GM12865 (cell line): ENCODE measurements around the gene MTMR4.
A peak's percentile ranks its signal among the peaks of the same experiment; 100 is the strongest.

Experiments
- DNase-seq: peaks from one replicate; pipeline ENCODE4 v3.0.0; 2010; ENCODE audit warnings: low read depth
- H3K4me3 ChIP-seq: 2 replicates; pipeline ENCODE4 v1.5.1; 2011; ENCODE audit warnings: mild to moderate bottlenecking, low read depth, low read length, control low read depth
- CTCF ChIP-seq: IDR thresholded peaks from 2 replicates; pipeline ENCODE4 v1.5.1; 2011; ENCODE audit warnings: low read length, control low read depth, low read depth, inconsistent platforms; ENCODE audit not compliant: insufficient read depth; ENCODE audit errors: missing control alignments

Gene MTMR4

GRCh38 chr17:58527306-58527705 lies 12.9 kb upstream of the MTMR4 start:
- DNase-seq: peak; percentile 20
- TF ChIP-seq CTCF: peak; percentile 28

GRCh38 chr17:58525239-58525638 lies 10.8 kb upstream of the MTMR4 start:
- no peak for TF ChIP-seq CTCF
- H3K4me3 ChIP-seq: no peak overlapping the region
- no peak for DNase-seq

More at GRCh38 chr17:58527306-58527705, 12.9 kb upstream of the MTMR4 start:
- H3K4me3 ChIP-seq: no peak overlapping the region

GRCh38 chr17:58521680-58522079 lies 7.2 kb upstream of the MTMR4 start:
- DNase-seq: no peak
- no peak overlapping the region for H3K4me3 ChIP-seq
- no peak for TF ChIP-seq CTCF

- peak; percentile 53 for TF ChIP-seq CTCF
- no peak overlapping the region for H3K4me3 ChIP-seq
- peak; percentile 67 for DNase-seq
Observed at GRCh38 chr17:58520843-58521430, 6.5 kb upstream of the MTMR4 start.

- H3K4me3 ChIP-seq: peak overlapping the region; percentile 94
- no peak for TF ChIP-seq CTCF
- peak; percentile 100 for DNase-seq
Observed at GRCh38 chr17:58517928-58518609, 3.6 kb upstream of the MTMR4 start.

GRCh38 chr17:58517378-58517927 lies 3.0 kb upstream of the MTMR4 start:
- no peak for DNase-seq
- no peak for TF ChIP-seq CTCF
- peak overlapping the region; percentile 94 for H3K4me3 ChIP-seq
